Left ventricle myocardium inferior (tissue), 1 donor: ENCODE results near the gene CRYM. TPM values are rescaled to one million over a fixed set of nuclear protein-coding genes. Genes with fewer than 3 reads are reported as not detected.
"Not testable (repeated sequence)": the region's sequence is repeated elsewhere in the genome, so short reads cannot be mapped to it uniquely, and the experiment has no call there.

Experiments
- DNase-seq: peaks from one replicate; pipeline ENCODE4 v3.0.0-alpha.2; 2020
- H3K27ac ChIP-seq: fragments of 200-600 bp; replicated peaks from 2 replicates; pipeline ENCODE4 v1.8.0; 2021
- H3K27me3 ChIP-seq: fragments of 200-600 bp; 2 replicates; pipeline ENCODE4 v1.8.0; 2021; ENCODE audit warnings: low read depth
- H3K36me3 ChIP-seq: fragments of 200-600 bp; 2 replicates; pipeline ENCODE4 v1.8.0; 2021
- H3K4me1 ChIP-seq: fragments of 200-600 bp; 2 replicates; pipeline ENCODE4 v1.8.0; 2021
- H3K4me3 ChIP-seq: fragments of 200-600 bp; 2 replicates; pipeline ENCODE4 v1.8.0; 2021; ENCODE audit warnings: mild to moderate bottlenecking, moderate library complexity
- H3K9me3 ChIP-seq: fragments of 200-600 bp; replicated peaks from 2 replicates; pipeline ENCODE4 v1.8.0; 2021
- CTCF ChIP-seq: fragments of 200-600 bp; IDR thresholded peaks from 2 replicates; pipeline ENCODE4 v1.8.0; 2021; ENCODE audit warnings: antibody characterized with exemption, mild to moderate bottlenecking, borderline replicate concordance
- intact Hi-C: fragments of 100-400 bp; cut with micrococcal nuclease; formaldehyde crosslinking; loops from one replicate; pipeline ENCODE4 v1.11.0; 2022
- total RNA-seq: library from RNA; stranded (reverse); fragmentation: NEBNext Ultra II Directional; extraction: Animal tissue kit (Norgen Biotek cat#: 25700); gene quantifications from one replicate; pipeline ENCODE4 v1.2.1, GENCODE V29; 2021
- donor health status: DM: no; HTN: yes; CAD: no; lungs with severe emphysema.

The CRYM gene
- total RNA-seq, 1 donor from 2014 or later, result 147 TPM

- peak overlapping the region; percentile 85 for H3K27ac ChIP-seq
- peak; percentile 68 for DNase-seq
- intact Hi-C loops, result no loop called here
- peak; percentile 39 for TF ChIP-seq CTCF
- no peaks in the 10 kb centered on the region for H3K36me3 ChIP-seq
- no peaks in the 10 kb centered on the region for H3K27me3 ChIP-seq
- no peaks in the 10 kb centered on the region for H3K9me3 ChIP-seq
- H3K4me1 ChIP-seq, result peaks cover 23% of the 10 kb centered on the region
- peak overlapping the region; percentile 79 for H3K4me3 ChIP-seq
Observed at GRCh38 chr16:21301168-21301894, 23.2 kb upstream of the CRYM start.

- peak; percentile 88 for TF ChIP-seq CTCF
- Histone ChIP-seq H3K27ac (peak overlapping the region; percentile 85), H3K9me3 (no peaks in the 10 kb centered on the region), H3K27me3 (no peaks in the 10 kb centered on the region), H3K4me3 (peak overlapping the region; percentile 79), H3K36me3 (no peaks in the 10 kb centered on the region), H3K4me1 (peaks cover 23% of the 10 kb centered on the region)
- intact Hi-C loops, result no loop called here
- peak; percentile 87 for DNase-seq
Observed at GRCh38 chr16:21300309-21301167, 22.4 kb upstream of the CRYM start.

GRCh38 chr16:21289789-21290188 lies 11.7 kb upstream of the CRYM start:
- H3K27ac ChIP-seq, H3K4me1 ChIP-seq, H3K36me3 ChIP-seq, H3K4me3 ChIP-seq, DNase-seq: not testable (repeated sequence)
- H3K27me3 ChIP-seq, result peaks cover 39% of the 10 kb centered on the region
- intact Hi-C loops, result loop anchor here (10.0 kb wide), 1 partner anchor 105 kb away; no protein-coding TSS in a partner anchor
- peaks cover 17% of the 10 kb centered on the region for H3K9me3 ChIP-seq

- H3K4me1 ChIP-seq, result peaks cover 19% of the 10 kb centered on the region
- no peak overlapping the region for H3K4me3 ChIP-seq
- DNase-seq, result no peak
- peaks cover 40% of the 10 kb centered on the region for H3K27me3 ChIP-seq
- peaks cover 17% of the 10 kb centered on the region for H3K9me3 ChIP-seq
- intact Hi-C loops, result no loop called here
- H3K27ac ChIP-seq, result no peak overlapping the region
- no peak for TF ChIP-seq CTCF
- H3K36me3 ChIP-seq, result no peaks in the 10 kb centered on the region
Observed at GRCh38 chr16:21285314-21285713, 7.2 kb upstream of the CRYM start.

- Histone ChIP-seq H3K27me3 (peaks cover 41% of the 10 kb centered on the region), H3K36me3 (no peaks in the 10 kb centered on the region), H3K9me3 (peaks cover 10% of the 10 kb centered on the region), H3K4me1 (peaks cover 19% of the 10 kb centered on the region), H3K27ac (peak overlapping the region; percentile 76), H3K4me3 (peak overlapping the region; percentile 65)
- no peak for DNase-seq
- TF ChIP-seq CTCF, result no peak
- intact Hi-C loops, result no loop called here
Observed at GRCh38 chr16:21284414-21284813, 6.3 kb upstream of the CRYM start.
